Epithelial cell of esophagus (primary cell): ENCODE results near the gene IREB2.
"Not testable (repeated sequence)": the region's sequence is repeated elsewhere in the genome, so short reads cannot be mapped to it uniquely, and the experiment has no call there.

Experiments
- DNase-seq: peaks from one replicate; pipeline ENCODE4 v3.0.0; 2010; ENCODE audit warnings: low read depth
- H3K4me3 ChIP-seq: 2 replicates; pipeline ENCODE4 v1.5.1; 2011; ENCODE audit warnings: mild to moderate bottlenecking, low read length, control low read depth
- TF ChIP-seq, protein P1 (sequence below): IDR thresholded peaks from 2 replicates; pipeline ENCODE4 v1.5.1; 2011; ENCODE audit warnings: low read depth, mild to moderate bottlenecking, low read length, control low read depth, inconsistent platforms; ENCODE audit not compliant: insufficient read depth; ENCODE audit errors: missing control alignments

Gene IREB2

GRCh38 chr15:78429477-78429876, 8.5 kb upstream of the IREB2 start:
- H3K4me3 ChIP-seq = no peak overlapping the region
- TF ChIP-seq, protein P1, sequence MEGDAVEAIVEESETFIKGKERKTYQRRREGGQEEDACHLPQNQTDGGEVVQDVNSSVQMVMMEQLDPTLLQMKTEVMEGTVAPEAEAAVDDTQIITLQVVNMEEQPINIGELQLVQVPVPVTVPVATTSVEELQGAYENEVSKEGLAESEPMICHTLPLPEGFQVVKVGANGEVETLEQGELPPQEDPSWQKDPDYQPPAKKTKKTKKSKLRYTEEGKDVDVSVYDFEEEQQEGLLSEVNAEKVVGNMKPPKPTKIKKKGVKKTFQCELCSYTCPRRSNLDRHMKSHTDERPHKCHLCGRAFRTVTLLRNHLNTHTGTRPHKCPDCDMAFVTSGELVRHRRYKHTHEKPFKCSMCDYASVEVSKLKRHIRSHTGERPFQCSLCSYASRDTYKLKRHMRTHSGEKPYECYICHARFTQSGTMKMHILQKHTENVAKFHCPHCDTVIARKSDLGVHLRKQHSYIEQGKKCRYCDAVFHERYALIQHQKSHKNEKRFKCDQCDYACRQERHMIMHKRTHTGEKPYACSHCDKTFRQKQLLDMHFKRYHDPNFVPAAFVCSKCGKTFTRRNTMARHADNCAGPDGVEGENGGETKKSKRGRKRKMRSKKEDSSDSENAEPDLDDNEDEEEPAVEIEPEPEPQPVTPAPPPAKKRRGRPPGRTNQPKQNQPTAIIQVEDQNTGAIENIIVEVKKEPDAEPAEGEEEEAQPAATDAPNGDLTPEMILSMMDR = no peak
- no peak for DNase-seq

DNA sequence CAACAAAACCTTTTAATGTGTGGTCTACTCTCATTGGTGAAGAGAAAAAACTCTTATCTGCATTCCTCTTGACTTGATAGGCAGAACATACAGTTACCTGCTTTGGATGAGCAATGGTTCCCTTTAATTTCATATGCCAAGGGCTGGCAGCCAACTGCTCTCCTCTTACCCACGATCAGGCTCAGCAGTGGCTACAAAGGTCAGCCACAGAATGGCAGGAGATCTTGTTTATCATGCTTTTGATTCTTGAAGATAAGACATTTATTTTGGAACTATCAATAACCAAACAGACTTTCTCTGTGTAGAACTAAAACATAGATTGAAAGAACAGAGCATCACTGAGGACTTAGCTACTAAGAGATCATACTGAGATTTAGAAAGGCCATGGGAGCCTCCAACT, 6.1 kb upstream of the IREB2 start:
- DNase-seq = no peak
- no peak overlapping the region for H3K4me3 ChIP-seq
- TF ChIP-seq, protein P1 = no peak

- no peak overlapping the region for H3K4me3 ChIP-seq
- no peak for DNase-seq
- TF ChIP-seq, protein P1 = no peak
Observed at GRCh38 chr15:78432664-78433063, 5.4 kb upstream of the IREB2 start.

DNA sequence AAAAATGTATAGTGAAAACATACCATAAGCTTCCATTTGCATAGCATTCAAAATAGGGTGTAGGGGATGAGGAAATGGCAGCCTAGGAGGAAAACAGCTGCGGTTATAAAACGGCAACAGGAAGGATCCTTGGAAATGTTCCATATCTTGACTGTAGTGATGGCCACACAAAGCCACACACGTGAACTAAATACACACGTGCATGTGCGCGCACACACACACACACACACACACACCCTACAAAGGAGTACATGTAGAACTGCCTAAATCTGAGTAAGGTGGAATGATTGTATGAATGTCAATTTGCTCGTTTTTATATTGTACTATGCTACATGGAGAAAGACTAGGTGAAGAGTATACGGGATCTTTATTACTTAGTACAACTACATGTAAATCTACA, 3.9 kb upstream of the IREB2 start:
- no peak overlapping the region for H3K4me3 ChIP-seq
- TF ChIP-seq, protein P1 = no peak
- DNase-seq = no peak

DNA sequence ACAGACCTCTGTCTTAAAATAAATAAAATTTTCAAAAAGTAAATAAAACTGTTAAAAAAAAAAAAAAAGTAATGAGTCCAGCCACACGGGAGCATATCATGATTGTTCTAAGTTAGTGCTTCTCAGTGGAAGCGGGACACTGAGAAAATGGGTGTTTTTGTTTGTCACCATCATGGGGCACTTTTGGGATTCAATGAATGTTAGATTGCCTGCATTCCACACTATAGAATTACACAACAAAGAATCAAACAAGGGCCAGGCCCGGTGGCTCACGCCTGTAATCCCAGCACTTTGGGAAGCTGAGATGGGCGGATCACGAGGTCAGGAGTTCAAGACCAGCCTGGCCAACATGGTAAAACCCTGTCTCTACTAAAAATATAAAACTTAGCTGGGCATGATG, 3.3 kb upstream of the IREB2 start:
- not testable (repeated sequence) for H3K4me3 ChIP-seq, DNase-seq

GRCh38 chr15:78437107-78437761, 782 bp upstream of the IREB2 start:
- no peak for DNase-seq
- H3K4me3 ChIP-seq = peak overlapping the region; percentile 97
- TF ChIP-seq, protein P1 = no peak

DNA sequence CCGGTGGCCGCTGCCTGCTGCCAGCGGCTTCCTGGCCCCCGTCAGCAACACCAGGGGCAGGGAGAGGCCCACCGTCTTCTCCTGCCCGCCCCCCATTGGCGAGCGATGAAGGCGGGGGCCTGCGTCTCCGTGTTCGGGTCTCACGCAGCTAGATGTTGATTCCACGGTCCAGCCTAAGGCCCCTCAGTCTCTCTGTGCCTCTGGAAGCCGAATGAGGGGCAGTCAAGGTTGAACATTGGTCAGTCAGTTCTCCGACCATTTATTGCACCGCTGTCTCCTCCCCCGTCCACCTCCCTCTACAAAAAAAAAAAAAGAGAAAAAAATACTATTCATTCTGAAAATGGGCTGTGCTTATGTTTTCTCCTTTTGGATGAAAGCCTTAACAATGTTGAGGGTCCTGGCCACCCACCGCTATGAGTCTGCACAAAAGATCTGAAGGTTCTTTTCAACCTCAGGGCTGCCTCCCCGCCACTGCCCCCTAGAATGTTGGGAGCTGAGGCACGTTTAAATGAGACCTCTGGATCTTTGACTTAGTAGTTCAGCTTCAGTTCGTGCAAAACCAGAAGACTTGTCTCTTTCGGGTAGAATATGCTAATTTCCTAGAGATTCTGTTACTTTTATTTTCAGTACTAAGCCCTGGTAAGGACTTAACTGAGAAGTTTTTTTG, 736 bp downstream of the IREB2 start:
- peak; percentile 24 for DNase-seq
- TF ChIP-seq, protein P1 = peak; percentile 42
- peak overlapping the region; percentile 97 for H3K4me3 ChIP-seq
